Cardiac fibroblast (primary cell): ENCODE measurements around the gene FLRT3.
A peak's percentile ranks its signal among the peaks of the same experiment; 100 is the strongest.

Experiments used
- DNase-seq, 2 donors: peaks; one replicate each; pipeline versions ENCODE4 v3.0.0 to v3.0.0-alpha.2; 2010; ENCODE audit warnings: low read depth in 2 of 2
- H3K4me3 ChIP-seq, 2 donors: replicated peaks in 1 of 2; 1 replicate in 1 of 2; 2 replicates in 1 of 2; pipeline ENCODE4 v1.5.1; 2011; ENCODE audit warnings: low read depth in 2 of 2, low read length in 2 of 2, mild to moderate bottlenecking in 2 of 2, moderate library complexity in 1 of 2
- CTCF ChIP-seq: IDR thresholded peaks from one replicate; pipeline ENCODE4 v1.5.1; 2011; ENCODE audit warnings: low read depth, mild to moderate bottlenecking, low read length, inconsistent platforms

Gene FLRT3

GRCh38 chr20:14337400-14338171, at the start of gene FLRT3:
TSS of gene FLRT3 (minus strand) at chr20:14337612. CDS start at chr20:14327506, 10,106 bp downstream.
- TF ChIP-seq CTCF: peak; percentile 69
- DNase-seq: peak; percentile 86 to 95
- H3K4me3 ChIP-seq: peak within 1 kb of the TSS; percentile 25 to 48

GRCh38 chr20:14386726-14387125, 49.3 kb upstream of the FLRT3 start:
- no peak for TF ChIP-seq CTCF
- no peak overlapping the region for H3K4me3 ChIP-seq
- no peak for DNase-seq

- H3K4me3 ChIP-seq: no peak overlapping the region
- no peak for TF ChIP-seq CTCF
Observed at GRCh38 chr20:14385176-14385740, 47.8 kb upstream of the FLRT3 start.

GRCh38 chr20:14384416-14385175, 47.2 kb upstream of the FLRT3 start:
- no peak overlapping the region for H3K4me3 ChIP-seq
- DNase-seq: peak in 1 of 2 donors; percentile 18
- no peak for TF ChIP-seq CTCF

More at GRCh38 chr20:14385176-14385740, 47.8 kb upstream of the FLRT3 start:
- no peak for DNase-seq

GRCh38 chr20:14383335-14383734, 45.9 kb upstream of the FLRT3 start:
- H3K4me3 ChIP-seq: no peak overlapping the region
- TF ChIP-seq CTCF: no peak
- no peak for DNase-seq

GRCh38 chr20:14378326-14378725, 40.9 kb upstream of the FLRT3 start:
- no peak overlapping the region for H3K4me3 ChIP-seq
- no peak for TF ChIP-seq CTCF
- no peak for DNase-seq
